HepG2 (cell line): ENCODE measurements around the gene TNNT3. TPM values are rescaled to one million over a fixed set of nuclear protein-coding genes. Genes with fewer than 3 reads are reported as not detected.

Experiments used
- ATAC-seq: fragments of 200-7000 bp; cut with Tn5 transposase; 3 replicates; pipeline ENCODE4 v1.9.1; 2020; ENCODE audit warnings: mild to moderate bottlenecking, moderate library complexity
- BruUV-seq: library from RNA; stranded (reverse); fragments of 400-500 nt; replicated peaks from 2 replicates; lab custom pipeline; 2021; lab: Mats Ljungman, UMichigan
- CTCF ChIA-PET: fragments of 300-600 bp; formaldehyde crosslinking; extraction: SDS; loops from one replicate; lab custom pipeline; 2021; ENCODE audit warnings: low total read pairs, inconsistent platforms, low intra/inter-chr PET ratio; lab: Yijun Ruan, JAX
- POLR2A ChIA-PET: fragments of 350-600 bp; sonication (Branson Sonifier 250); formaldehyde crosslinking; loops from one replicate; lab custom pipeline; 2020; ENCODE audit warnings: antibody characterized with exemption, inconsistent platforms; lab: Yijun Ruan, JAX
- DNase-seq: peaks from one replicate; pipeline ENCODE4 v3.0.0-alpha.2; 2015; ENCODE audit warnings: low spot score
- FAIRE-seq: peaks from 3 replicates; lab custom pipeline; 2011; peaks lifted over from hg19 to GRCh38; lab: Jason Lieb, UNC
- H2AFZ ChIP-seq: one replicate; pipeline ENCODE4 v1.6.1; 2011; ENCODE audit warnings: low read length, inconsistent platforms
- H3K27ac ChIP-seq: fragments of 300-600 bp; 3 replicates; pipeline ENCODE4 v1.8.0; 2011; ENCODE audit warnings: mixed run types, mild to moderate bottlenecking, mixed read lengths, low read length, inconsistent platforms; ENCODE audit not compliant: insufficient read depth; ENCODE audit errors: extremely low read length
- H3K27me3 ChIP-seq, 2 experiments: fragments of 200-600 bp in 1 of 2; 2 replicates in 1 of 2; 3 replicates in 1 of 2; pipeline versions ENCODE4 v1.6.0 to v1.8.0; 2011; ENCODE audit warnings: low read length in 2 of 2, mild to moderate bottlenecking in 2 of 2, moderate library complexity in 2 of 2, inconsistent platforms in 1 of 2; ENCODE audit not compliant: insufficient read depth in 2 of 2, control insufficient read depth in 1 of 2
- H3K36me3 ChIP-seq, 2 experiments: fragments of 200-600 bp in 1 of 2; replicated peaks in 1 of 2; 2 replicates in 1 of 2; 3 replicates in 1 of 2; pipeline versions ENCODE4 v1.5.1 to v1.8.0; 2011; ENCODE audit warnings: low read length in 2 of 2, inconsistent platforms in 1 of 2; ENCODE audit not compliant: insufficient read depth in 2 of 2, control insufficient read depth in 1 of 2
- H3K4me1 ChIP-seq: 2 replicates; pipeline ENCODE4 v1.5.1; 2012; ENCODE audit warnings: low read length, inconsistent platforms; ENCODE audit not compliant: insufficient read depth
- H3K4me2 ChIP-seq: 2 replicates; pipeline ENCODE4 v1.6.0; 2011; ENCODE audit warnings: low read depth, low read length, inconsistent platforms
- H3K4me3 ChIP-seq, 3 experiments: fragments of 200-600 bp in 1 of 3; sonication (generic), shearing (Covaris generic) in 1 of 3; replicated peaks in 1 of 3; 2 replicates each; pipeline ENCODE4 v1.5.1; 2011 to 2016; ENCODE audit warnings: low read length in 3 of 3, inconsistent platforms in 2 of 3, low read depth in 2 of 3, mild to moderate bottlenecking in 2 of 3, control low read depth in 1 of 3, mixed read lengths in 1 of 3; ENCODE audit not compliant: insufficient read depth in 1 of 3
- H3K79me2 ChIP-seq: one replicate; pipeline ENCODE4 v1.6.1; 2011; ENCODE audit warnings: low read length, inconsistent platforms; ENCODE audit not compliant: insufficient read depth
- H3K9ac ChIP-seq: 2 replicates; pipeline ENCODE4 v1.6.0; 2011; ENCODE audit warnings: mild to moderate bottlenecking, low read depth, low read length, inconsistent platforms; ENCODE audit not compliant: insufficient read depth
- H3K9me3 ChIP-seq: 2 replicates; pipeline ENCODE4 v1.5.1; 2012; ENCODE audit warnings: mild to moderate bottlenecking, low read length
- H4K20me1 ChIP-seq: 2 replicates; pipeline ENCODE4 v1.6.0; 2011; ENCODE audit warnings: inconsistent platforms, mild to moderate bottlenecking, low read length, moderate library complexity; ENCODE audit not compliant: insufficient read depth
- ARNTL ChIP-seq: sonication (generic); formaldehyde crosslinking; IDR thresholded peaks from 2 replicates; pipeline ENCODE4 v1.4.0; 2020; ENCODE audit warnings: mild to moderate bottlenecking, missing genetic modification reagents
- FOXJ3 ChIP-seq: sonication (generic); formaldehyde crosslinking; IDR thresholded peaks from 2 replicates; pipeline ENCODE4 v1.4.0; 2020; ENCODE audit warnings: missing genetic modification reagents, mild to moderate bottlenecking, borderline replicate concordance
- FOXO1 ChIP-seq: sonication (generic); formaldehyde crosslinking; IDR thresholded peaks from 2 replicates; pipeline ENCODE4 v1.4.0; 2020; ENCODE audit warnings: missing genetic modification reagents
- RELA ChIP-seq: sonication (generic); formaldehyde crosslinking; IDR thresholded peaks from 2 replicates; pipeline ENCODE4 v1.4.0; 2020; ENCODE audit warnings: missing genetic modification reagents
- RORA ChIP-seq: sonication (generic); formaldehyde crosslinking; IDR thresholded peaks from 2 replicates; pipeline ENCODE4 v1.5.0; 2020; ENCODE audit warnings: mild to moderate bottlenecking, missing genetic modification reagents, moderate library complexity
- SRSF1 ChIP-seq: fragments of 200-400 bp; formaldehyde crosslinking; optimal IDR thresholded peaks from 2 replicates; pipeline ENCODE3; 2017; ENCODE audit warnings: mild to moderate bottlenecking, low read depth, low read length, moderate library complexity
- STAG1 ChIP-seq: sonication (generic); formaldehyde crosslinking; IDR thresholded peaks from 2 replicates; pipeline ENCODE4 v1.4.0; 2020; ENCODE audit warnings: missing genetic modification reagents
- XRCC5 ChIP-seq: fragments of 200-400 bp; formaldehyde crosslinking; optimal IDR thresholded peaks from 2 replicates; pipeline ENCODE3; 2017; ENCODE audit warnings: mild to moderate bottlenecking, low read length
- ZFX ChIP-seq: sonication (generic); formaldehyde crosslinking; IDR thresholded peaks from 2 replicates; pipeline ENCODE4 v1.4.0; 2020; ENCODE audit warnings: mild to moderate bottlenecking, low read depth, missing genetic modification reagents, moderate library complexity
- ZMYM3 ChIP-seq: sonication (generic); formaldehyde crosslinking; IDR thresholded peaks from 2 replicates; pipeline ENCODE4 v1.5.1; 2020; ENCODE audit warnings: mild to moderate bottlenecking, missing genetic modification reagents
- ZNF256 ChIP-seq: sonication (generic); formaldehyde crosslinking; conservative IDR thresholded peaks from 2 replicates; pipeline ENCODE4 v1.4.0; 2020; ENCODE audit warnings: missing genetic modification reagents
- ZNF749 ChIP-seq: sonication (generic); formaldehyde crosslinking; IDR thresholded peaks from 2 replicates; pipeline ENCODE4 v1.8.0; 2022; ENCODE audit warnings: mild to moderate bottlenecking, missing genetic modification reagents, moderate library complexity, borderline replicate concordance
- WGBS: methylation state at CpG from one replicate; pipeline ENCODE4 v1.1.6; 2017; ENCODE audit warnings: low lambda C conversion rate; 5-methylcytosine and 5-hydroxymethylcytosine counted together
- in situ Hi-C: cut with HindIII; loops from 2 replicates; pipeline ENCODE4 v1.10.0; 2017; ENCODE audit warnings: low pct_unique_long_range_greater_than_20kb; ENCODE audit not compliant: extremely low pct_ligation_motif_present
- intact Hi-C: fragments of 100-400 bp; cut with micrococcal nuclease; formaldehyde crosslinking; loops from one replicate; pipeline ENCODE4 v1.10.0; 2022; ENCODE audit not compliant: unreplicated experiment
- polyA plus RNA-seq, 8 experiments: library from polyadenylated mRNA; depleted of rRNA in 3 of 8; stranded (reverse) in 7 of 8; unstranded in 1 of 8; fragments of >200 nt; fragmentation: Illumina TruSeq in 4 of 8; extraction: Trizol in 4 of 8; gene quantifications; 2 replicates each; pipeline versions ENCODE4 v1.2.1 to v1.2.3, GENCODE V29; 2011 to 2016; ENCODE audit warnings: low read depth in 4 of 8, missing spikeins in 1 of 8, mixed read lengths in 1 of 8; ENCODE audit not compliant: insufficient read depth in 1 of 8
- total RNA-seq, 5 experiments: library from RNA; depleted of rRNA; stranded (reverse); fragments of >200 nt; fragmentation: Illumina TruSeq; extraction: Trizol; gene quantifications; 2 replicates each; pipeline ENCODE4 v1.2.3, GENCODE V29; 2016; ENCODE audit warnings: low read depth in 1 of 5

Gene TNNT3
- total and polyA plus RNA-seq, 2 of the 13 experiments (the other 11 are each of a cell fraction or from before 2014, with no cell fraction given), result not detected

DNA sequence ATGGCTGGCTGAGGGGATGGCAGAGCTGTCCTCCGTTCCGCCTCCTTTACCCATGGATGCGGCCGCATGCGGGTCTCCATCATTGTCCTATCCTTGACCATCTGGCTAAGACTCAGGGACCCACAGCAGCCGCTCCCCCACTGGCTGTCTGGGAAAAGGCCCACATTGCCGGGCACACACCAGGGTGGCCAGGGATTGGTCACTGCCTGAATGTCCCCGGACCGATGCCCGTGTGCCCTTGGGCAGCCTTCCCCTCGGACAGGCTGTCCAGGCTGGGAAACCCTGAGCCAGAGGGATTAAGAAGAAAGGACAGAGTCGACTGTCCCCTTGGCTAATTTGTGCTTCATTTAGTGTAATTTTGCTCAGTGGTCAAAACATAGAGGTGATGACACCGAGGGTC, 55.7 kb downstream of the TNNT3 start:
- H4K20me1 ChIP-seq, result no peaks in the 10 kb centered on the region
- intact Hi-C loops, result no loop called here
- ChIA-PET CTCF (no interaction called here), POLR2A (interaction anchor here (26.2 kb wide), 1 partner anchor 12 kb away, joined by 720 read pairs; no protein-coding TSS in a partner anchor)
- H3K36me3 ChIP-seq, result no peaks in the 10 kb centered on the region
- FAIRE-seq (no peak), DNase-seq (no peak), ATAC-seq (no peak)
- H2AFZ ChIP-seq, result no peak overlapping the region
- no peaks in the 10 kb centered on the region for H3K9me3 ChIP-seq
- no peak overlapping the region for H3K27ac ChIP-seq
- BruUV-seq, result no TSS peak
- no peak overlapping the region for H3K4me3 ChIP-seq
- no peak overlapping the region for H3K4me2 ChIP-seq
- no peak overlapping the region for H3K9ac ChIP-seq
- in situ Hi-C loops, result no loop called here
- H3K79me2 ChIP-seq, result no peaks in the 10 kb centered on the region
- WGBS, result no CpG with 5 or more reads among the region's 13 CpGs
- TF ChIP-seq FOXJ3 (CRISPR knock-in tag), result no peak
- TF ChIP-seq RORA (CRISPR knock-in tag), result no peak
- TF ChIP-seq STAG1 (CRISPR knock-in tag), result no peak
- TF ChIP-seq ZFX (CRISPR knock-in tag), result no peak
- TF ChIP-seq FOXO1 (CRISPR knock-in tag), result no peak
- TF ChIP-seq ZNF749 (CRISPR knock-in tag), result no peak
- TF ChIP-seq ZMYM3 (CRISPR knock-in tag), result no peak
- no peak for TF ChIP-seq ARNTL (CRISPR knock-in tag)
- TF ChIP-seq RELA (CRISPR knock-in tag), result no peak
- no peak for TF ChIP-seq ZNF256
- no peak for TF ChIP-seq XRCC5
- no peak for TF ChIP-seq SRSF1
- no peaks in the 10 kb centered on the region for H3K27me3 ChIP-seq
- no peaks in the 10 kb centered on the region for H3K4me1 ChIP-seq
